Measurements from ENCODE around the gene CDC25A.

GRCh38 chr3:48122504-48122903 lies 65.7 kb downstream of the CDC25A start:
- TF ChIP-seq EZH2phosphoT487 (IDR thresholded peaks at IDR 0.05; ENCODE audit: low read depth, severe bottlenecking, unreplicated experiment) (no peak), CTCF (IDR thresholded peaks at IDR 0.05; ENCODE audit: poor library complexity) (no peak)

All from hepatocyte (in vitro differentiated cells).